Stimulated activated CD4-positive, alpha-beta T cell treated with anti-CD3 and anti-CD28 coated beads, Interleukin-12 subunit alpha, Interleukin-12 subunit beta, amount 100 ng/mL, for 48 hours (primary cell): ENCODE data around the gene ZBTB9.
"Not testable (repeated sequence)": the region's sequence is repeated elsewhere in the genome, so short reads cannot be mapped to it uniquely, and the experiment has no call there.

Source experiments
- DNase-seq, 3 donors: peaks; one replicate each; pipeline ENCODE4 v3.0.0-alpha.2; 2020; ENCODE audit warnings: low read depth in 2 of 3, low spot score in 1 of 3

Gene ZBTB9

GRCh38 chr6:33458676-33459075, 4.3 kb downstream of the ZBTB9 start:
- DNase-seq, result no peak

- no peak for DNase-seq
Observed at GRCh38 chr6:33459226-33459625, 4.8 kb downstream of the ZBTB9 start.

- DNase-seq, result no peak
Observed at GRCh38 chr6:33466075-33466735, 11.8 kb downstream of the ZBTB9 start.

DNA sequence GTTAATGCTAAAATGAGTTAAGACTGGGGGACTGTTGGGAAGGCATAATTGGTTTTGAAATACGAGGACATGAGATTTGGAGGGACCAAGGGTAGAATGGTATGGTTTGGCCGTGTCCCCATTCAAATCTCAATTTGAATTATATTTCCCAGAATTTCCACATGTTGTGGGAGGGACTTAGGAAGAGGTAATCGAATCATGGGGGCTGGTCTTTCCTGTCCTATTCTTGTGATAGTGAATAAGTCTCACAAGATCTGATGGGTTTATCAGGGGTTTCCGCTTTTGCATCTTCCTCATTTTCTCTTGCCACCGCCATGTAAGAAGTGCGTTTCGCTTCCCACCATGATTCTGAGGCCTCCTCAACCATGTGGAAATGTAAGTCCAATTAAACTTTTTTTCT, 12.7 kb downstream of the ZBTB9 start:
- DNase-seq, result no peak

GRCh38 chr6:33469661-33470060, 15.3 kb downstream of the ZBTB9 start:
- DNase-seq, result no peak

GRCh38 chr6:33477864-33478263, 23.5 kb downstream of the ZBTB9 start:
- no peak for DNase-seq

DNA sequence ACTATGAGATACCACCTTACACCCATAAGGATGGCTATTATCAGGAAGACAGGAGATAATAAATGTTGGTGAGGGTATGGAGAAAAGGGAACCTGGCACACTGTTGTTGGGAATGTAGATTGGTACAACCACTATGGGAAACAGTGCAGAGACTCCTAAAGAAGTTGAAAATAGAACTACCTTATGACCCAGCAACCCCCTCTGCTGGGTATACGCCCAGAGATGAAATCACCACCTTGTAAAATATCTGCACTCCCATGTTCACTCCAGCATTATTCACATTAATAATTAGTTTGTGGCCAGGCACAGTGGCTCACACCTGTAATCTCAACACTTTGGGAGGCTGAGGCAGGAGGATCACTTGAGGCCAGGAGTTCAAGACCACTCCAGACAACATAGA, 26.8 kb downstream of the ZBTB9 start:
- DNase-seq, result no peak

GRCh38 chr6:33482620-33483019, 28.2 kb downstream of the ZBTB9 start:
- DNase-seq, result not testable (repeated sequence)

GRCh38 chr6:33483678-33484077, 29.3 kb downstream of the ZBTB9 start:
- no peak for DNase-seq

GRCh38 chr6:33484673-33485262, 30.4 kb downstream of the ZBTB9 start:
- not testable (repeated sequence) for DNase-seq

- DNase-seq, result not testable (repeated sequence)
Observed at GRCh38 chr6:33485680-33486079, 31.3 kb downstream of the ZBTB9 start.

- no peak for DNase-seq
Observed at GRCh38 chr6:33488339-33488738, 34.0 kb downstream of the ZBTB9 start.

GRCh38 chr6:33490198-33490597, 35.8 kb downstream of the ZBTB9 start:
- DNase-seq, result no peak

DNA sequence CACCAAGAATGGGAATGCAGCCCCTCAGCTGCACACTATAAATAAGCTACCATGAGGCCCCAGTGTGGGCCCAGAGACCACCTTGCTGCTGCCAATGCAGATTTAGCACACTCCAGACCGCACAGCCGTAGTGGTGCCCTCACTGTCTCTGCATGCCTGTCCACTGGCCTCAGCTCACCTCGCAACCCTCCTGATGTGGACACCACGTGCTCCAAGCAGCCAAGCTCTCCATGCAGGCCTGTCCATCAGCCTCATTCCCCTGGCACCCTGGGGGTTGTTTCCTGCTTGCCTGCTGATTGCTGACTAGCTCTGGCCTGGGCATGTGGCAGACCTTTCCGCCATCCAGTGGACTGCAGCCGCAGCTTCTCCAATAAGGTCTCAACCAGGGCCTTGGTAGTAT, 36.2 kb downstream of the ZBTB9 start:
- DNase-seq, result no peak

DNA sequence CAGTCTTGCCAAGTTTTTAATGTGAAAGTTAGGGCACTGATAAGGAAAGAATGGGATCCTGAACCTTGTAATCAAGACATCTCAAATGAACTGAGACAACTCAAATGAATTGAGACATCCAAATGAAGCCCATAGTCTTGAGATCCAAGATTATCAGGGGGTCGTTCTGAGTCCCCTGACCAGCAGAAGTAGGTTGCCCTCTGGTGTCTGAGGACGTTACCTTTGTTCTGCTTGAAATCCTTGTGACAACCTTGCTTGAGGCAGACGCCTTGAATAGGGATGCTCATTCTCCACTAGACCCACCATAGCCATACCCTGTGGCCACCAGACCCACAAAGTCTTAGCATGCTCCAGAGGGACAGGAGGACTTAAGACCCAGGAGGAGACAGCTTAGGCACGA, 37.7 kb downstream of the ZBTB9 start:
- DNase-seq, result no peak

GRCh38 chr6:33497157-33497556, 42.8 kb downstream of the ZBTB9 start:
- DNase-seq, result no peak

GRCh38 chr6:33502486-33502885, 48.1 kb downstream of the ZBTB9 start:
- no peak for DNase-seq

- no peak for DNase-seq
Observed at GRCh38 chr6:33504486-33504885, 50.1 kb downstream of the ZBTB9 start.

DNA sequence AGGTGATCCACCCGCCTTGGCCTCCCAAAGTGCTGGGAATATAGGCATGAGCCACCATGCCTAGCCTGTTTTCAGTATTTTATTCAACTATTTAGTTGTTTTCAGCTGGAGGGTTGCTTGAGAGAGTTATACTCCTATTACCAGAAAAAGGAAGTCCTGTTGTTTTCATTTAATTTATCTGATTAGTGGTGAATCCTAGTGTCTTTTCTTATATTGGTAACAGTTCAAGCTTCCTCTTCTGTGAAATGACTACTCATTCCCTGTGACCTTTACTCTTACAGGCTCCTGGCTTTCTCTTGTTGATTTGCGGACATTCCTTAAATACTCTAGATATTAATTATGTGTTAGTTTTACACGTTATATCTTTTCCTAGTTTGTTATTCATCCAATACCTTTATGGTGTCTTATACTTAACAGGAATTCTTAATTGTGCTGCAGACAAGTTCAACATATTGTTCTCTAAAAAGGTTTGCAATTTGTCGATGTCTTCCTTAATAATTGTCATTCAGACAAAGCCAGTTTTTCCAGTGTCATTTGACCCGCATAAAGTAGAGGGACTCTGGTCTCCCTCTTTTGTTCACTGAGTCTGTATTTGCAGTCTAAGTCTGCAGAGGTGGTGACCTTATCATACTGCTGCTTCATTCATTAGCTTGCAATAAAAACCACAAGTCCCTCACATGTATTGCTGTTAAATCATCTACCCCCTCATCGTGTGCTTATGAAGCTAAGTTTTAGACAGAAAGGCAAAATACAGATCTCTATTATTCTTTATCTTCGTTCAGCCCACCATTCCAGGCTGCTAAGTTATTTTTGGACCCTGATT, 51.4 kb downstream of the ZBTB9 start:
- DNase-seq, result no peak
